ENCODE results near the gene NOTCH2NLA.
"Not testable (repeated sequence)": the region's sequence is repeated elsewhere in the genome, so short reads cannot be mapped to it uniquely, and the experiment has no call there.

NOTCH2NLA gene

GRCh38 chr1:146228710-146229477, at the start of gene NOTCH2NLA:
Gene NOTCH2NLA (minus strand): TSS chr1:146229021. CDS start chr1:146189337, 39,684 bp downstream.
- DNase-seq, result not testable (repeated sequence)

GRCh38 chr1:146278346-146278745, 49.5 kb upstream of the NOTCH2NLA start:
- not testable (repeated sequence) for DNase-seq

GRCh38 chr1:146277087-146277486, 48.3 kb upstream of the NOTCH2NLA start:
- DNase-seq, result not testable (repeated sequence)

- DNase-seq, result not testable (repeated sequence)
These were observed 45.3 kb upstream of the NOTCH2NLA start for GRCh38 chr1:146274083-146274482.

- not testable (repeated sequence) for DNase-seq
These were observed 44.4 kb upstream of the NOTCH2NLA start for GRCh38 chr1:146273194-146273593.

GRCh38 chr1:146272734-146273133, 43.9 kb upstream of the NOTCH2NLA start:
- not testable (repeated sequence) for DNase-seq

- not testable (repeated sequence) for DNase-seq
These were observed 43.2 kb upstream of the NOTCH2NLA start for GRCh38 chr1:146271977-146272376.

- DNase-seq, result not testable (repeated sequence)
These were observed 41.3 kb upstream of the NOTCH2NLA start for GRCh38 chr1:146270129-146270528.

GRCh38 chr1:146266179-146266748, 37.4 kb upstream of the NOTCH2NLA start:
- not testable (repeated sequence) for DNase-seq

- not testable (repeated sequence) for DNase-seq
These were observed 35.9 kb upstream of the NOTCH2NLA start for GRCh38 chr1:146264761-146265160.

- not testable (repeated sequence) for DNase-seq
These were observed 31.3 kb upstream of the NOTCH2NLA start for GRCh38 chr1:146260006-146260730.

- not testable (repeated sequence) for DNase-seq
These were observed 29.3 kb upstream of the NOTCH2NLA start for GRCh38 chr1:146257992-146258552.

GRCh38 chr1:146254569-146255197, 25.9 kb upstream of the NOTCH2NLA start:
- not testable (repeated sequence) for DNase-seq

GRCh38 chr1:146253249-146253855, 24.5 kb upstream of the NOTCH2NLA start:
- not testable (repeated sequence) for DNase-seq

GRCh38 chr1:146251523-146251922, 22.7 kb upstream of the NOTCH2NLA start:
- DNase-seq, result not testable (repeated sequence)

GRCh38 chr1:146248643-146249042, 19.8 kb upstream of the NOTCH2NLA start:
- DNase-seq, result not testable (repeated sequence)

GRCh38 chr1:146236626-146237025, 7.8 kb upstream of the NOTCH2NLA start:
- not testable (repeated sequence) for DNase-seq

GRCh38 chr1:146236026-146236601, 7.3 kb upstream of the NOTCH2NLA start:
- not testable (repeated sequence) for DNase-seq

GRCh38 chr1:146228144-146228682, 608 bp downstream of the NOTCH2NLA start:
- DNase-seq, result not testable (repeated sequence)

- not testable (repeated sequence) for DNase-seq
These were observed 54.3 kb downstream of the NOTCH2NLA start for GRCh38 chr1:146174531-146174930.

GRCh38 chr1:146167740-146168139, 61.1 kb downstream of the NOTCH2NLA start:
- not testable (repeated sequence) for DNase-seq
